Measurements from ENCODE around the gene ETV6.

DNA sequence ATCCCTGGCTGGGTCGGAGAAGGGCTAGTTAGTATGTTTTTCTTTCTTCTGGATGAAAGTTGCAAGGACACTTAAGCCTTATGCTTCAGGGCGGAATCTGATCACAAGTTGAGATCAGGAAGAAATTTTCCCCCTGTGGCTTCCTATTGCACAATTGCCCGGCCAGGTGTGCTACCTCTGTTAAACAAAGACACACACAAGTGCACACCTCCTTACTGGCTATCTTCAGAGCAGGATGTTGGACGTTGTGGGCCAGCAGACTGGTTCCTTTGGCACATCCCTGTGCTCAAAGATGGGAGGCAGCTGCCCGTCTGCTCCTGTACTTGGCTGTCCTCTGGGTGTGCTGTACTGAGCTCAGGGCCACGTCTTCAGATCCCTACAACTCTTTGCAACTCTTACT lies 19.1 kb downstream of the ETV6 start:
- TF ChIP-seq, protein P1, sequence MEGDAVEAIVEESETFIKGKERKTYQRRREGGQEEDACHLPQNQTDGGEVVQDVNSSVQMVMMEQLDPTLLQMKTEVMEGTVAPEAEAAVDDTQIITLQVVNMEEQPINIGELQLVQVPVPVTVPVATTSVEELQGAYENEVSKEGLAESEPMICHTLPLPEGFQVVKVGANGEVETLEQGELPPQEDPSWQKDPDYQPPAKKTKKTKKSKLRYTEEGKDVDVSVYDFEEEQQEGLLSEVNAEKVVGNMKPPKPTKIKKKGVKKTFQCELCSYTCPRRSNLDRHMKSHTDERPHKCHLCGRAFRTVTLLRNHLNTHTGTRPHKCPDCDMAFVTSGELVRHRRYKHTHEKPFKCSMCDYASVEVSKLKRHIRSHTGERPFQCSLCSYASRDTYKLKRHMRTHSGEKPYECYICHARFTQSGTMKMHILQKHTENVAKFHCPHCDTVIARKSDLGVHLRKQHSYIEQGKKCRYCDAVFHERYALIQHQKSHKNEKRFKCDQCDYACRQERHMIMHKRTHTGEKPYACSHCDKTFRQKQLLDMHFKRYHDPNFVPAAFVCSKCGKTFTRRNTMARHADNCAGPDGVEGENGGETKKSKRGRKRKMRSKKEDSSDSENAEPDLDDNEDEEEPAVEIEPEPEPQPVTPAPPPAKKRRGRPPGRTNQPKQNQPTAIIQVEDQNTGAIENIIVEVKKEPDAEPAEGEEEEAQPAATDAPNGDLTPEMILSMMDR (conservative IDR thresholded peaks at IDR 0.05 in 1 of 2, IDR thresholded peaks at IDR 0.05 in 1 of 2; ENCODE audit: extremely low read depth in 1 of 2, insufficient read depth in 1 of 2, low read depth in 1 of 2, low read length in 2 of 2) = no peak
- TF ChIP-seq EZH2 (IDR thresholded peaks at IDR 0.05; ENCODE audit: borderline replicate concordance, low read length) = no peak

Measured in mammary epithelial cell (primary cell).